Measurements from ENCODE around the gene NFATC2.

Gene NFATC2

GRCh38 chr20:51348876-51349275, 193.6 kb downstream of the NFATC2 start:
- no peak for TF ChIP-seq ZFP30 (CRISPR knock-in tag; IDR thresholded peaks at IDR 0.05)
- ATAC-seq, result no peak

GRCh38 chr20:51347831-51348230, 194.7 kb downstream of the NFATC2 start:
- no peak for TF ChIP-seq ISL1 (CRISPR knock-in tag; IDR thresholded peaks at IDR 0.05)
- TF ChIP-seq TCF4 (CRISPR knock-in tag; IDR thresholded peaks at IDR 0.05; ENCODE audit: borderline replicate concordance), result no peak
- TF ChIP-seq GLIS3 (CRISPR knock-in tag; IDR thresholded peaks at IDR 0.05), result no peak
- TF ChIP-seq ZC3H10 (CRISPR knock-in tag; IDR thresholded peaks at IDR 0.05), result no peak
- no peak for TF ChIP-seq OSR1 (CRISPR knock-in tag; IDR thresholded peaks at IDR 0.05)
- TF ChIP-seq RARB (CRISPR knock-in tag; IDR thresholded peaks at IDR 0.05), result no peak
- TF ChIP-seq ZNF70 (CRISPR knock-in tag; IDR thresholded peaks at IDR 0.05), result no peak
- no peak for TF ChIP-seq CREB5 (CRISPR knock-in tag; IDR thresholded peaks at IDR 0.05; ENCODE audit: low read depth)
- TF ChIP-seq CSRNP3 (CRISPR knock-in tag; IDR thresholded peaks at IDR 0.05), result no peak
- TF ChIP-seq ARNTL (CRISPR knock-in tag; IDR thresholded peaks at IDR 0.05; ENCODE audit: borderline replicate concordance, low read depth), result no peak
- no peak for TF ChIP-seq ZFP30 (CRISPR knock-in tag; IDR thresholded peaks at IDR 0.05)
- no peak for TF ChIP-seq ZNF8 (CRISPR knock-in tag; IDR thresholded peaks at IDR 0.05)
- no peak for TF ChIP-seq POU6F1 (CRISPR knock-in tag; IDR thresholded peaks at IDR 0.05; ENCODE audit: borderline replicate concordance, low read depth)
- TF ChIP-seq PPARA (CRISPR knock-in tag; IDR thresholded peaks at IDR 0.05; ENCODE audit: borderline replicate concordance), result no peak
- TF ChIP-seq TSHZ2 (CRISPR knock-in tag; IDR thresholded peaks at IDR 0.05), result no peak
- TF ChIP-seq SNAI2 (CRISPR knock-in tag; IDR thresholded peaks at IDR 0.05), result no peak
- no peak for TF ChIP-seq ZNF565 (CRISPR knock-in tag; conservative IDR thresholded peaks at IDR 0.05; ENCODE audit: low read depth)
- no peak for TF ChIP-seq BACH2 (CRISPR knock-in tag; IDR thresholded peaks at IDR 0.05; ENCODE audit: borderline replicate concordance)
- TF ChIP-seq PATZ1 (CRISPR knock-in tag; IDR thresholded peaks at IDR 0.05; ENCODE audit: borderline replicate concordance), result no peak
- ATAC-seq, result no peak

- TF ChIP-seq ZC3H10 (CRISPR knock-in tag; IDR thresholded peaks at IDR 0.05) (peak; percentile 91), ZFP3 (CRISPR knock-in tag; IDR thresholded peaks at IDR 0.05) (no peak; the same call in 1 of the 2 replicates), TOX (CRISPR knock-in tag; IDR thresholded peaks at IDR 0.05; ENCODE audit: borderline replicate concordance) (peak; percentile 92; the same call in 1 of the 2 replicates)
- ATAC-seq, result peak; percentile 57
Observed at GRCh38 chr20:51346686-51347485, 195.6 kb downstream of the NFATC2 start.
